Bone marrow (tissue), 2 donors: ENCODE data around the gene DMBT1.

ENCODE experiments used
- DNase-seq, 2 donors: peaks; one replicate each; lab custom pipeline; 2025; lab: John Stamatoyannopoulos, UW

The DMBT1 gene

DNA sequence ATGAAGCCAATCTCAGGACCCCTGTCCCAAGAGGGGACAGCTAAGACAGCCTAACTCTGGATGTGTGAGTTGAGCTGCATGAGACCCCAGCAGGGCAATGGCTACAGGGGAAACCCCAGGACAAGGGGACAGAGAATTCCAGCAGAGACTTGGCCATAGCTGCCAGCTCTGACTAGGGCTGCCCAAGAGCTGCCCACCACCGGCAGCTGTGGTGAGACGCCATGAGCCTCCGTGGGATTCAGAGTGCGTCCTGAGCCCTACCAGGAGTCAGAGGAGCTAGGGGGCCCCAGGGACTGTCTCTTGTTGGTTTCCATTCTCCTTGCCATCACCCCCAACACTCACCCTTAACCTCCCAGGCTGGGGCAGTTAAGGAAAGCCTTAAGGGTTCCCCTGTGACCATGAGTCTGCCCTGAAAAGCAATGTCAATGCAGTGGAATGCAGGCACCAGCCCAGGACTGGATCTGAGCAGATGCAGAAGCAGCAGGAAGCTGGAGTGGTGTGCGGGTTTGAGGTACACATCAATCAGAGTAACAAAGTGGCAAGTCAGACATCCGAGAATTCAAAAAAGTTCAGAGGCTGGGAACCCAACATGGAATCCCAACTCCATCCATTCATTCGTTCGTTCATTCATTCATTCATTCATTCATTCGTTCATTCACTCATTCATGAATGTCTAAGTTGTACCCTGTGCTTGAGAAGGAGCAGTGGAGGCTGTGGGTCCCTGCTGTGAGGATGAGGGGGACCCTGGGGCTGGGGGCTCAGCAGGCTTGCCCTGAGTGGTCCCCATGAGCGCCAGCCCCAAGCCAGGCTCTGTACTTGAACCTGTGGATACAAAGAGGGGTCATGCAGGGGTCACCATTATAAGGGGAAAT is 86.2 kb downstream of the DMBT1 start:
- DNase-seq = no peak

DNA sequence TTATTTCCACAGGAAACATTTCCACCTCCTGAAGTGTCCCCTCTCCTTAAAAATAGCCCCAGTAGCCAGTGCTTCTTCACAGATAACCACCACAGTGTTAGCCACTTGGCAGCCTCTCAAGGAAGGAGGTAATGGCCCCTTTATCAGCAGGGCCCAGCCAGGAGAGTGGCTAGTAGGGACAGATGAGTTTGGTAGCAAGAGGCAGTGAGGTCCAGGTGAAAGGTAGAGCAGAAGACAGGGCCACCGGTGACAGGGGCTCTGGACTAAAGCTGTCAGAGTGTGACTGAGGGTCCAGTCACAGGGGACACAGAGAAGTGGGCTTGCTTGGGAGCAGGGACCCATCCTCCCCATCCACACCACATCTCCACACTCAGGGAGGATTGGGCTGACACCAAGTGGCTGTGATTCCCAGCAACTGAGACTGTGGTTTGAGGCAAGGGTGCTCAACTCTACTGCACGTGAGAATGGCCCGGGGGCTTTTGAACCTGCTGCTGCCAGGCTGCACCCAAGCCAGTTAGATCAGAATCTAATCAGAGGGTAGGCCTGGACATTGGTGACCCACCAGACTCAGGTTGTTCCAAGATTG is 86.9 kb downstream of the DMBT1 start:
- DNase-seq = no peak

DNA sequence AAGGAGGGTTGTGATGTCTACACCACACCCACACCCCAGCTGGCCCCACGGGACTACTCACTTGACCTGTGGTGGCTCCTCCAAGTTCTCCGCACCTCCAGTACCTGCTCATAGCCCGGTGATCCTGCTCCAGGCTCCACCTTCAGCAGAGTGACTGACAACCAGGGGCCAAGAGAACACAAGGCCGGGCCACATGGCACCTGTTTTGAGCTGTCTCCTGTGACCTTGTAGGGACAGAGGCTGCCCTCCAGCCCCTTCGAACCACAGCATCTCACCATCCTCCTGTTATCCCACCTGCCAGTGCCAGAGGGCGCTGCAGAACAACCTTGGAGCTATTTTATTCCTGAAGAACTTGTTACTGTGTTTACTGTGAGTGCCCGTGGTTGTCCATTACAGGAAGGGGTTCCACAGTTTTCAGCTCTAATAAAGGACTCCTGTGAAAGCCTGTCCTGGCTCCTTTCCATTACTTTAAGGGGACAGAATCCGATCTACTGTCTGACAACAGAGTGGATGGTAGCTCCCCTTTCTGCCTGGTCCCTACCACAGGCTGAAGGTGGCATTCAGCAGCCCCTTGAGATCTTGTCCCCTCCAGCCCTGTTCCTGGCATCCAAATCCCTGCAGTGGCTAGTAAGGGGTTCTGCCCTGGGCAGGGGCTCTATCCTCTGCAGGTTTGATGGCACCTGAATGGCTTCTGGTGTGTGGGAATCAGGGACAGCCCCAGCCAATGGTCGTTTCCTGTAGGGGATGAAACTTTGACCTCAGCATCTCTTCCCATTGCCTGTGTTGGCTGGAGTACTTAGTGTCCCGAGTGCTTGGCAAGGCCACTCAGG is 88.3 kb downstream of the DMBT1 start:
- DNase-seq = no peak

DNA sequence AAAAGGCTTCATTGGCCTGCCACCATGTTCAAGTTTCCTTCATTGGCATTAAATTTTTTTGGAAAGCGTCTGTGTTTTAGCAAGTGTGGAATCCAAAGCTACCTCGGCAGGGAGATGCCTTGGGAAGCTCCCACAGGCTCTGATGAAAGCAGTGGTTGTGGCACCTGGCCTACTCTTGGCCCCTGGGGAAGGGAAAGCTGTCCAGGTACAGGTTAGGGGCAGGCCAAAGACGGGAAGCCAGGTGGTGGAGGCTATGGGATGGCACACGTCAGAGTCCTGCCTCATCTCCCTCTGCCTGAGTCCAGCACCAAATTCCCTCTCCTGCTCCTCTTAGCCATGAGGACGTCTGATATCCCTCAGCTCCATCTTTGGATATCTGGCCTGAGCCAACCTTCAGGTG is 89.3 kb downstream of the DMBT1 start:
- DNase-seq = no peak

DNA sequence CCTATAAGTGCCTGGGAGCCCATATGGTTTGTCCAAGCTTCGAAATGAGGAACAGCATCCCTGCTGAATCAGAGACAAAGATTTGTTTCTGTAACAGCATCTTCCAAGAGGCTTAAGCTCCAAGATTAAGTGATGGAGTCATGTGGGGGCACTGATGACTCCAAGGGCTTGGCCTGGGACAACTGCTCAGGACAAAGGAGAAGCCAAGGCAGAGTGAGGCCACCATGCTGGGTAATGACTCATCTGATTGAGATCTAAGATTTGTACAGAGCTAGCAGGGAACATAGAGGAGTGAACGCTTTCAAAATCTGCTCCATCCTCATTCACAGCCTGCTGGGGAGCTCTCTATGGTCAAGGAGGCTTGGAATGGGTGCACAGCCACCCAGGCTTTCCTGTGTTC is 89.8 kb downstream of the DMBT1 start:
- no peak for DNase-seq

DNA sequence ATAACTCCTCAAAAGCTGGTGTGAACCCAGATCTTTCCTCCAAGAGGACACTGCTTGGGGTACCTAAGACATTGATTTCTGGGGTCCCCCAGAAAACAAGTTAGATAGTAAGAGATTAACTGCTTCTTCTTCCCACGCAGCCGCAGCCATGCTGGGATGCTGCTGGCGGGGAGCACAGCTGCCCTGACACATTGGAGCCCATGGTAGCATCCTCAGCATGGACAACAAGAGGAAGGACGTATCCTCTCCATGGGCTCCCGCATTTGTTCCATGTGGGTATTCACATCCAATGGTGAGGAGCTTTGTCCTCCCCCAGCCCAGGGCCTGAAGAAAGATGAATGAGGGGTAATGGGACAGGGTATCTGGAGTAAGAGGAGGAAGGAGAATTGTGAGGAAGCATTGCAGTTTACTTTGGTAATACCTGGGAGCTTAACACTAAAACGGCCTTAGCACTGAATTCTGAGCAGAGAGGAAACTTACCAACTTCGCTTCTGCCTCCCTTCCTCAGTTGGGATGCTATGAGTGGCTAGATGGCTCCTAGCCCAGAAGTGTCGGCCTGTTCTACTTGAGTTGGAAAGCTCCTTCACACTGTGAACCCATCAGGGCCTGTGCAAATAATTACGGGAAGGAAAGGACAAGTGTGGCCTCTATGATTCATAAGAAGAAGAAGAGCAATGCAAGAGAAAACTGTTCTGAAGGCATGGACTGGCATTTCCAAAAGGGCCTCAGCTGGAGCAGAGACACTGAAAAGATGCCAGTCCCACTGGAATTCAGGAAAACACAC is 95.2 kb downstream of the DMBT1 start:
- no peak for DNase-seq

DNA sequence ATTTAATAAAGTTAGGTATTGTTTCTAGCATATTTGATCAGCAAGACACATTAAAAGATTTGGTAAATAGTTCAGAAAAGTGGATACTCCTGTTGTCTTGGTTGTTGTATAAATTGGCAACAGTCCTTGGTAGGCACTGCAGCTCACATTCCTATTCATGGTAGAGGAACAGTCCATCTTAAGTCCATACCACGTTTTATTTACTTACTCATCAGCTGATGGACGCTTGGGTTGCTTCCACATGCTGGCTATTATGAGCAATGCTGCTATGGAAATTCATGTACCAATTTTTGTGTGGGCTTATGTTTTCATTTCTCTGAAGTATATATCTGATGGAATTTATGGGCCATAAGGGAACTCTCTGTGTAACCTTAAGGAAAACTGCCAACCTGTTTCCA is 95.8 kb downstream of the DMBT1 start:
- no peak for DNase-seq

DNA sequence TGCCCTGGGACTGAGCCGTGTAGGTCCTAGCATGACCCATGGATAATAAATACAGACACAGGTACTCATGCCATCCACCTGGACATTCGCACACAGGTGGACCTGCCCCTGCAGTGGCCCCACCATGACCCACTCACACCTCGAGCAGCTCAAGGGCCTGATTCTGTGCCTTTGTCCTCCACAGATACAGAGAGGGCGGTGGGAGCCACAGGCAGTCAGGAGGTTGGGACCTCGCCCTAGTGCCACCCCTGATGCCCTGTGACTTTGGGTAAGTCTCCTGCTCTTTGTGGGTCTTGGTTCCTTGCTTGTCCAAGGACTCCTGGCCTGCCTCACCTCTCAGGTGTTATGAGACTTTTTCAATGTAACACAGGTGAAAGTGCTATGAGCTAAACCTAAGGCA is 96.2 kb downstream of the DMBT1 start:
- DNase-seq = no peak

DNA sequence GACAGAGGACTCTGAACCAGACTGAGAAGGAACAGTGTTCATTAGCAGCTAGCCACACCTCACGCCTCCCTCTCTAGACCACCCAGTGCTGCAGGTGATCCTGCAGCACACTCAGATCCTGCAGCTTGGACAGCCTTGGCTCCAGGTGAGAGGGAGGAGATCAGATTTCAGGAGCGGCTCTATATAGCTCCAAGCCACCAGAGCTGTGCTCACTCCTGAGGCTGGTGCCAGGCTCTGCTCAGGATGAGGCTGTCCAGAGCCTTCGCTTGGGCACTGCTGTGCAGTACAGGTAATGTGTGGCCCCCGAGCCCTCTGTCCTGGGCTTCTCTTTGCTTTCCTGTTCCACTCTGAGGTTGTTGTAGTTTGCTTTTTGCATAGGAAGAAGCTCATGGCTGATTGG is 96.7 kb downstream of the DMBT1 start:
- DNase-seq = no peak

DNA sequence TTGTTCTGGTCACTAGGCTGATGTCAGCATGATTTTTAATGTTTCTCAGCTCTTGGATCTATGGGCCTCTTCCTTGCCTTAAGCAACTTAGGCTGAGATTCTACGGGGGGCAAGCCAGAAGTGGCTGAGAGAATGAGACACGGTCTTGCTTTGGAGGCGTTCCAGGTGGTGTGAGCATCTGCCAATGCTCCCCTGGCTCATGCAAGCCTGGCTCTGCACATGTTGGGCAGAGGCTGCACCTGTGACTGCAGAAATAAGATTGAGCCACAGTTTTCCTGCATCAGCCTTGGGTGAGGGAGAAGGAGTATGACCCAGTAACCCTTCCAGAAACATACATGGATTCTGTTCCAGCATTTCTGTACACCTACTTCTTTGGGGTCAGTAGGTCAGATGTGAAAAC is 97.2 kb downstream of the DMBT1 start:
- no peak for DNase-seq

DNA sequence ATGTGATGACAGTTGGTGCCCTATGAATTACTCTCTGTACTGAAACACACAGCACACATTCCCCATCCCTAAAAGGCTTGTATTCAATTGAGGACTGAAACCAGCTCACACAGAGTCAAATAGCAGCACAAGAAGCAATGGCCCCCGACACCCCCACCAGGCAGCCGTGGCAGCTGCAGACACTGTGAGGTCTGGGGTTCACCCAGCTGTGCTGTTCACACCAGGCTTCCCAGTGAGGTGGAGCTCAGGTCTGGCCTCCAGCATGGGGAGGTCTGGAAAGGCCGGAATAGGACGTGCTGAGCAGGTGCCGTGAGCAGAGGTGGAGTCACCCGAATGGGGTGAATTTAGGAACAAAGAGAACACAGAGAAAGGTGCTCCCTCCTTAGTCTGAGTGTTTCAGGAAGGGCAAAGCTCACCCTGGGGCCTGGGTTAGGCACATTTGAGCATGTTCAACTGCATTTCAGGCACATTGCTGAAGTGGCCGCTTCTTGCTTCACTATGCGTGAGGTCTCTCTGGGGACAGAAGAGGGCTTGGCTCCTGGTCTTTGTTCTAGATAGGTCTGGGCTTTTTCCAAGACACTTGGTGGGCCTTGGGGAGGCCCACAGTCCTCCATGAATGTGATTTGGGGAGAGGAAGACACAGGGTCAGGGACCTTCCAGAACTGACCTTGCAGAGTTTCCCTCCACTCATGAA is 97.9 kb downstream of the DMBT1 start:
- DNase-seq = no peak

DNA sequence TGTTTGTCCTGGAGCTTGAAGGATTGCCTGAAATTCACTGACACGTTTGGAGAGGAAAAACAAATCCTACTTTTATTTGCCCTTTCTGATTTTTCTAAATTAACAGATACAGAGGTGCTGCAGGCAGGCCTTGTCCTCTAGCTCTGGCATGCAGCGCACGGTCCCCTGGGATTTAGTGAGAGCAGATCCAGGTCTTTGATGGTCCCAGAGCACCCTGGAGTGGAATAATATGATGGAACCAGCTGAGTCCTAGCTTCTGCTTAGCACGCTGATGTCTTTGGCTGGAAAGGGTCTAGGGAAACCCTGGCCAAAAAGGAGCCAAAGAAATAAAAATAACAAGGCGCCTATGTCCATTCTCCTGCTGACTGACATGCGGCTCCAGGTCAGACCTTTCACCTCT is 98.6 kb downstream of the DMBT1 start:
- DNase-seq = no peak

DNA sequence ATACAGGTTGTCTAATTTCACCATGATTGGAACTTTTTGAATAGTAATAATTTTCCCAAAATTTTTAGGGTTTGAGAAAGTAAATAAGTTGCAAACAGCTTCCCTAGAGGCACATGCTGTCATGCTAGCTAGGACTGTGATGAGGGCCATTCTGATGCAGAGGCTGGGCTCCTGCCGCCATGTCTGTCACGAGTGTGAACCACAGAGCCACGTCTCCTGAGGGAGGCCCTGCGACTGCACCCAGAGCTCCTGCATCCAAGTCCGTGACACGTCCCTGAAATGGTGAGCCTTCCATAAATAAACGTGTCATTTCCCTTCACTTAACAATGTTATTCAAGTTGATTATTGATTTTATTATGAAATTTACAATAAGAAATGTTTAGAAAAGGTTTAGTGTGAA is 99.1 kb downstream of the DMBT1 start:
- DNase-seq = no peak

DNA sequence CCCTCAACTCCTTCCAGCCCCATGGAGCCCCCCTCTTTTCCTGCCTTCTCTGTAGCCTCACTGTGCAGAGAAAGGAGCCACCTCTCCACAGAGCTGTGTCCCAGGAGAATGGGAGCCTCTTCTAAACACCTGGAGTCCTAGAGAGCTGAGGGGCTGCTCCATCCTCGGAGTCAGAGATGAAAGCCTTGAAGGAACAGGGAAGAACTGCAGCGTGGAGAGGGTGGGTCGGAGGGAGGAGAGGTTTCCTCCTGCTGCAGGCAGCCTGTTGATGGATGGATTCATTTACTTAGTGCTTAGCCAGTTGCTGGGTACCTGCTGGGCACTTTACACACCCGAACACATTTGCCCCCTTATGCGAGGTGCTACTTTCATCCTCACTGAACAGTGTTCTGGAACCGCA is 100.1 kb downstream of the DMBT1 start:
- DNase-seq = no peak

DNA sequence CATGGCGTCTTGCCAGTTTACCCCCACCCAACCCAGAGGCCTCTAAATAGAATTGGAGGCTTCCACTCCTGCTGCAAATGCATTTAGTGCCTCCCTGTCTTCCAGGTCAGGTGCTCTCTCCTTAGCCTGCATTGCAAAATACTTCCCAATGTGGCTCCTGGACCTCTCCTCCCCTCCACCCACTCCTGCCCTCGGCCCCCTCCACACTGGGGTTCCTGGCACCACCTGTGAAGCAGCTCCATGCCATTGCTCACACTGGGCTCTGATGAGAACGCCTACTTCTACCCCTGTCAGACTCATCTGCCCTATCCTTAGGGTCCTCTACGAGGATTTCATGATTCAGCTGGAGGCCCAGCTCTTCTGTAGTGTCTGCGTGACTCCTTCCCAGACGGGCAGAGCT is 101.7 kb downstream of the DMBT1 start:
- DNase-seq = no peak

DNA sequence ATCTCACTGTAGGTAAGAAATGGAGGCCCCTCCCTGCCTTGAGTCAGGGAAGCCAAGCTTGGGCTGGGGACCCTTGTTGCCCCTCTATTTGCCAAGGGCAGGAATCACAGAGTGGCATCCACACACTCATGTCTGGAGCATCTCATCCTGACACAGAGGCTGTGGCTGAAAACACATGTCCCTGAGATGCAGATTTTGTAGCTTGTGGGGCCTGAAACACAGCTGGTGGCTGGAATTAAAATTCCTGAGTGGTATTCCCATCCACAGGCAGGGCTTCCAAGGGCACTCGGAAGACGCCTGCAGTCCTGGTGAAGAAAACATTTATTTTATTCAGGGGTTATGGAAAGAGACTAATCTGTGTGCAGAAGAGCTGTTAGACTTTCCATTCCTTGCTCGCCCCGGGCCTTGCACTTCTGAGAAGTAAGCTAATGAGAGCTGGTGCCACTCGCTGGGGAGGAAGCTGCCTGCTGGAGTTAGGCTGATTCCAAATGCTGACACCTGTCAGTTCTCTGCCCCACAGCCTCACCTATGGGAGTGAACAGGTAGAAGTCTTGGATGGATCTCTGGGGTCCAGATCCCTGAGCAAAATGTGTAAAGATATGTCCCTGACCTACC is 103.1 kb downstream of the DMBT1 start:
- DNase-seq = no peak

DNA sequence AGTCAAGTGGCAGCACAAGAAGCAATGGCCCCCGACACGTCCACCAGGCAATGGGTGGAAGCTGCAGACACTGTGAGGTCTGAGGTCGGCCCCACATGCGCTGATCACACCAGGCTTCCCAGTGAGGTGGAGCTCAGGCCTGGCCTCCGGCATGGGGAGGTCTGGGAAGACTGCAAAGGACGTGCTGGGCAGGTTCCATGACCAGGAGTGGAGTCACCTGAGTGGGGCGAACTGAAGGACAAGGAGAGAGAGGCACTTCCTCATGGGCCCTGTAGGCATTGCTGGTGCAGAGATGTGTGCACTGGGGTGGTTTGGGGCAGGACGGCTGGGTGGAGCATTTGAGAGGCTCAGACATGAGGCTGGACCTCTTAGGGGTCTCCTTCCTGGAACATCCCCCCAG is 103.9 kb downstream of the DMBT1 start:
- no peak for DNase-seq

DNA sequence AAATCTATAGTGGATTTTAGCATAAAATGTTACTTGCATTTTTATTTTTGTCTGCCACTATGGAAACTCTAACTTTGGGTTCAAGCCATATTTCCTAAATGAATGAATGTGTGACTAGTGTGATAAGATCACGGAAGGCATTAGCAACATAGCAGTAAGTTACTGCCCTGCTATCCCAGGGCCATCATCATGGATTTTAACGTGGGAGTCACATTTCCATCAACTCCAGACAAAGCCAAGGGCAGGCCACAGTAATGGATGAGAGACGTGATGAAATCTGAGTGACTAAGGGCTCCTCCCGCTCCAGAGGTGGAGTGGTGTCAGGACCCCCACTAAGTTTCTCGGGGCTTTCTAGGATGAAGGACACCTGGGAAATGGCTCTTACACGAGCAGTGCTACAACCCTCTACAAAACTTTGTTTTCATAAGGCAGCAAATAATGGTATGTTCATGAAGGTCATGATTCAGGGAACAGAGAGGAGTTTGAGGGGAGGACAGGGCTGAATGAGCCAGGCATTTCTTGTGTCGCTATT is 104.8 kb downstream of the DMBT1 start:
- DNase-seq = no peak

DNA sequence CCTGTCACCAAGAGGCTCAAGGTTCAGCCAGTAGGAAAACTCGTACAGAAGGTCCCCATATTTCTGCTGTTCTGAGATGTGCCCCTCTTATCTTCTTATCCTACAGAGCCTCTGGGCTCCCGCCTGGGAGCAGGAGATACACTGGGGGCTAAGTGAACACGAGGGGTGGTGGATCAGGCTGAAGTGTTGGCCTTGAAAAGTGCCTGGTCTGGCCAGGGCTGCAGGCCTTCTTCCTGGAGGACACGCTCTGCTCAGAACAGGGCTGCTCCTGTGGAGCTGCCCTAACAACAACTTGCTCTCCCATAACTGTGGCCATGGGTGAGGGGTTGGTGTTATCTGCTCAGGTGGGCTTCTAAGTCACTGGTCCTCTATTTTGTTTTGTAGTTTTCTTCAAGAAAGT is 105.4 kb downstream of the DMBT1 start:
- DNase-seq = no peak

DNA sequence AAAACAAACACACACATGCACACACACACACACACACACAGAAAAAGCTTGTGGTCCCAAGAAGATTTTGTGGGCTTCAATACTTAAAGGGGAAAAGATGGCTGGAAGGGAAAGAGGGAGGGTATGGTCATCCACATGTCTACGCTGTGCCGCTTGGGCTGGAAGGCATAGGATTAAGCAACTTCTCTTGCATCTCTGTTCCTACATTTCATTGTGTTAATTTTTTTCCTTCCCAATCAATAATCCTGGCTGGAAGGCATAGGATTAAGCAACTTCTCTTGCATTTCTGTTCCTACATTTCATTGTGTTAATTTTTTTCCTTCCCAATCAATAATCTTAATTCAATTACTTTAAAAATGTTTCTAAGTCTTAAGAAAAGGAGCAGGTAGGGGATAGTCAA is 108.5 kb downstream of the DMBT1 start:
- no peak for DNase-seq

DNA sequence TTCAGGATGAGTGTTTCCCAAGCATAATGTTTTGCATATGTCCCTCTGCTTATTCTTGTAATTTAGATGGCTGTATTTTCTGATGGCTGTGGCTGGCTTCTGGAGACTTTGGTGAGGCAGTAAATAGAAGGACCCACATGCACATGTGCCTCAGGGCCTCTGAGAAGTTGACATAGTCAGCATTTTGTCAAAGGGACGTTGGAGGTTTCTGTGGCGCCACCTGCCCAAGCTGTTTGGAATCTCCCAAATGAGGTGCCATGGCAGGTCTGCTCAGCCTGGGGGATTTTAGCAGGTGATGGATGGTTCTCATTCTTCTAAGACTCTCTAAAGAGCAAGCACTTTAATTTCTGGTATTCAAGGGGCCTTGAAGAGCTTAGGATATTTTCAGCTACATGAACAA is 109.3 kb downstream of the DMBT1 start:
- no peak for DNase-seq
